Osteocyte (in vitro differentiated cells): Measurements from ENCODE around the gene OTP. TPM values are rescaled to one million over a fixed set of nuclear protein-coding genes. Genes with fewer than 3 reads are reported as not detected.
"Not testable (repeated sequence)": the region's sequence is repeated elsewhere in the genome, so short reads cannot be mapped to it uniquely, and the experiment has no call there.

Experiments
- DNase-seq: peaks from one replicate; pipeline ENCODE4 v3.0.0; 2021; ENCODE audit warnings: mixed read lengths; ENCODE audit not compliant: unreplicated experiment; ENCODE audit errors: extremely low spot score
- H3K27ac Mint-ChIP-seq: one replicate; pipeline ENCODE4 v1.8.0; 2021; ENCODE audit warnings: mild to moderate bottlenecking, mixed read lengths; ENCODE audit not compliant: unreplicated experiment
- H3K27me3 Mint-ChIP-seq: one replicate; pipeline ENCODE4 v1.8.0; 2021; ENCODE audit warnings: mixed read lengths; ENCODE audit not compliant: unreplicated experiment
- H3K36me3 Mint-ChIP-seq: one replicate; pipeline ENCODE4 v1.8.0; 2021; ENCODE audit warnings: mixed read lengths; ENCODE audit not compliant: unreplicated experiment
- H3K4me1 Mint-ChIP-seq: one replicate; pipeline ENCODE4 v1.8.0; 2021; ENCODE audit warnings: mixed read lengths; ENCODE audit not compliant: unreplicated experiment
- H3K4me3 Mint-ChIP-seq: one replicate; pipeline ENCODE4 v1.8.0; 2021; ENCODE audit warnings: mild to moderate bottlenecking, moderate library complexity, mixed read lengths; ENCODE audit not compliant: unreplicated experiment
- H3K9me3 Mint-ChIP-seq: one replicate; pipeline ENCODE4 v1.8.0; 2021; ENCODE audit warnings: mixed read lengths; ENCODE audit not compliant: unreplicated experiment
- total RNA-seq: library from RNA; stranded (reverse); gene quantifications from 2 replicates; pipeline ENCODE4 v1.2.1, GENCODE V29; 2021
- TF ChIP-seq, protein P1 (sequence below): fragments of 200-600 bp; sonication (generic); IDR thresholded peaks from 2 replicates; pipeline ENCODE4 v1.5.0; 2021; ENCODE audit warnings: antibody characterized with exemption, mild to moderate bottlenecking, moderate library complexity

The OTP gene
- total RNA-seq, 1 donor from 2014 or later, result not detected

DNA sequence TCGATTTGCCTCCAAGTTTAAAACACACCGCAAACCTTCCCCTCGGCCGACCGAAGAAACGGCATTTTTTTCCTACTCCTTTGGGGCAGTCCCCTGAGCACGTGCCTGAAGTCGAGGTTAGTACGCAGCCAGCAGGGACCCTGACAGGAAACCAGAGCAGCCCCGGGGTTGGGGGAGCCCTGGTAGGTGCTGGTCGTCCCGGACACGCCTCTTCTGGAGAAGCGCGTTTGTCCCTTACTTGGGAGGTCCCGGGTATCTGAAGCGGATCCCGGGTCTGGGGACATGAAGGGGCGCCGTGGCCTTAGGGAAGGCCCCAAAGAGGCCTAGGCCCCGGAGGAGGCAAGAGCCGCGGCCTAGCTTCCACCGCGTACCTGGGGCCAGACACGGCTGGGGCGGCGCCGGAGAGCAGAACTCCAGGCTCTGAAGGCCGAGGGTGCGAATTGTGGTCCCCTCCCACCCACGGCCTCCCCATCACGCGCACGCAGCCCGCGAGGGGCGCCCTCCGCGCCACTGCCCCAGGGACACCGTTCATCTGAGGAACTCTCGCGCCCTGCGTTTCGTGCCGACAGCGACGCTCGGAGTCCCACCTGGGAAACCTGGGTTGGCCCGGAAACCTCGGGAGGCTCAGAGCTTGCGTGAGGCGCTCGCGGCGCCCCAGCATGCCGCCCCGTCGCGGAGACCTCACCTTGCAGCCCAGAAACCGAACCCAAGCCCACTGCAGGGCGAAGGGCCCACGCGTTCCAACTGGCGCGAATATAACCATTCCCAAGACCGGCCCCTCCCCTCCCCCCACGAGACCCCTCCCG lies 10.4 kb downstream of the OTP start:
- H3K9me3 Mint-ChIP-seq, result peaks cover 7% of the 10 kb centered on the region
- peaks cover 23% of the 10 kb centered on the region for H3K4me1 Mint-ChIP-seq
- no peak overlapping the region for H3K4me3 Mint-ChIP-seq
- H3K27ac Mint-ChIP-seq, result no peak overlapping the region
- H3K27me3 Mint-ChIP-seq, result peaks cover 86% of the 10 kb centered on the region
- DNase-seq, result no peak
- peaks cover 2% of the 10 kb centered on the region for H3K36me3 Mint-ChIP-seq
- TF ChIP-seq, protein P1, sequence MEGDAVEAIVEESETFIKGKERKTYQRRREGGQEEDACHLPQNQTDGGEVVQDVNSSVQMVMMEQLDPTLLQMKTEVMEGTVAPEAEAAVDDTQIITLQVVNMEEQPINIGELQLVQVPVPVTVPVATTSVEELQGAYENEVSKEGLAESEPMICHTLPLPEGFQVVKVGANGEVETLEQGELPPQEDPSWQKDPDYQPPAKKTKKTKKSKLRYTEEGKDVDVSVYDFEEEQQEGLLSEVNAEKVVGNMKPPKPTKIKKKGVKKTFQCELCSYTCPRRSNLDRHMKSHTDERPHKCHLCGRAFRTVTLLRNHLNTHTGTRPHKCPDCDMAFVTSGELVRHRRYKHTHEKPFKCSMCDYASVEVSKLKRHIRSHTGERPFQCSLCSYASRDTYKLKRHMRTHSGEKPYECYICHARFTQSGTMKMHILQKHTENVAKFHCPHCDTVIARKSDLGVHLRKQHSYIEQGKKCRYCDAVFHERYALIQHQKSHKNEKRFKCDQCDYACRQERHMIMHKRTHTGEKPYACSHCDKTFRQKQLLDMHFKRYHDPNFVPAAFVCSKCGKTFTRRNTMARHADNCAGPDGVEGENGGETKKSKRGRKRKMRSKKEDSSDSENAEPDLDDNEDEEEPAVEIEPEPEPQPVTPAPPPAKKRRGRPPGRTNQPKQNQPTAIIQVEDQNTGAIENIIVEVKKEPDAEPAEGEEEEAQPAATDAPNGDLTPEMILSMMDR, result no peak

DNA sequence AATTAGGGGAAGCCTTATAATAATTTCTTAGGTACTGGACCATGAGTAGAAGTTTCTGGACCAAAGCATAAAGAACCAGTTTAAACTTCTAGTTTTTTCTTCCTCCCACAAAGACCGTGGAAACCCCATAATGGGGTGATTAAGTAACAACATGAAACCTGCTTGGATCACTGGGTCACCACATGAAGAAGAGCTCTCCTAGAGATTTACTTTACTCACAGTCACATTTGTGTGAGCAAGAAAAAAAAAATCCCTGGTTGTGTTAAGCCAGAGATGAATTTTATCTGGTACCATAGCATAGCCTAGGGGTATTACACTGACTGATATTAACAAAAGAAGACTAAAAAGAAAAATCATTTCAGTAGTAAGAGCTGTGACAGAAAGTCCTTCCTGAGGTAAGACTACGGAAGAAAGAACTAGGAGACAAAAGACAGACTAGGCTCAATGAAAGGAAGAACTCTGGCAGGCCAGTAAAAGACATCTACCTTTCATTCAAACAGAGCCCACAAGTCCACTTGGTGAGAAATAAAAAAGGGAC lies 15.2 kb downstream of the OTP start:
- no peak for DNase-seq

DNA sequence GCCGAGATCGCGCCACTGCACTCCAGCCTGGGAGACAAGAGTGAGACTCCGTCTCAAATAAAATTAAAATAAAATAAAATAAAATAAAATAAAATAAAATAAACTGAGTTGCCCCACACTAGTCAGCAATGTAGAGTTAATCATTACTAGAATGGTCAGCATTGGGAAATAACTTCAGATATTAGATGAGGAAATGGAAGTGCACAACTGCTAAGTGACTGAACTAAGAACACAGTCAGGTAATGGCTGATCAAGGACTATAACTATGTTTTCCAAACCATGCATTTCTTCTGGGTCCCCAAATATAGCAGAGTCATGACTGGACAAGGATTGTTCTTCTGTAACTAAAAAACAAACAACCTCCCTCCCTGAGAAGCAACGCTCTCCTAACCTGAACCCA lies 17.1 kb downstream of the OTP start:
- Mint-ChIP-seq H3K4me3 (no peak overlapping the region), H3K27me3 (peaks cover 87% of the 10 kb centered on the region), H3K36me3 (peaks cover 2% of the 10 kb centered on the region), H3K27ac (no peak overlapping the region), H3K4me1 (no peaks in the 10 kb centered on the region), H3K9me3 (peaks cover 7% of the 10 kb centered on the region)
- no peak for DNase-seq
- TF ChIP-seq, protein P1, result no peak

More for the DNA sequence above, 15.2 kb downstream of the OTP start:
- no peaks in the 10 kb centered on the region for H3K4me1 Mint-ChIP-seq
- no peak overlapping the region for H3K4me3 Mint-ChIP-seq
- no peak overlapping the region for H3K27ac Mint-ChIP-seq
- TF ChIP-seq, protein P1, result no peak
- H3K27me3 Mint-ChIP-seq, result peaks cover 87% of the 10 kb centered on the region
- H3K9me3 Mint-ChIP-seq, result peaks cover 7% of the 10 kb centered on the region
- peaks cover 2% of the 10 kb centered on the region for H3K36me3 Mint-ChIP-seq

DNA sequence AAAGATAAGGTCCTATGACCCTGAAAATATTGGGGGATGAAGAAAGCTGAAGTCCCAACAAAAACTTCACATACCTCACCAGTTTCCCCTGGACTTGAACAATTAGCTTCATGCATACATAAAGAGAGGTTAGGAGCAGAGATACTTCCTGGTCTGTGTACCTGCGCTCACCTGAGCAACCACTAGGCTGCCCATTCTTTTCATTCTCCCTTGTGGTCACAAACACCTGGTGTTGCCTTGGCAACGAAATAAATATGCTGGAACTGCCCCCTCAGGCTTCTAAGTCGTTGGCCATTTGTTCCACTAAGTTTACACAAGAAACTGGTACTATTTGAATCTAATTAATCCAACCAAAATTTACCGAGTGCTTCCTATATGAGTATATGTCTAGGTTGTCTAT lies 18.1 kb downstream of the OTP start:
- peaks cover 2% of the 10 kb centered on the region for H3K36me3 Mint-ChIP-seq
- no peak overlapping the region for H3K4me3 Mint-ChIP-seq
- H3K9me3 Mint-ChIP-seq, result no peaks in the 10 kb centered on the region
- DNase-seq, result no peak
- TF ChIP-seq, protein P1, result no peak
- H3K27me3 Mint-ChIP-seq, result peaks cover 83% of the 10 kb centered on the region
- H3K27ac Mint-ChIP-seq, result no peak overlapping the region
- H3K4me1 Mint-ChIP-seq, result no peaks in the 10 kb centered on the region

DNA sequence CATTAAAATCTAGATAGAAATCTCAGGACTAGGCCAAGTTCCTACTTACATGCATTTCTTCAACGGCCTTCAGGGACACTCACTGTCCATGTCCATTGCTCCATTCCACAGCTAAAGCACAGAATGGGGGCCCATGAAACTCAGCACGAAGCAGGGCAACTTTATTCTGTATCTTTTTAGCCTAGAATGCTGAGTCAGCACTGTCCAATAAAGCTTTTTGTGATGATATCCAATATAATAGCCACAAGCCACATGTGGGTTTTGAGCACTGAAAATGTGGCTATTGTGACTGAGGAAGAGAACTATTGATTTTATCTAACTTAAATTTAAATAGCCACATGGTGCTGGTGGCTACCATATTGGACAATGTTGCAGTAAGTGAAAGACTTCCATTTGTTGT lies 21.6 kb downstream of the OTP start:
- H3K9me3 Mint-ChIP-seq, result no peaks in the 10 kb centered on the region
- no peak overlapping the region for H3K4me3 Mint-ChIP-seq
- H3K27me3 Mint-ChIP-seq, result peaks cover 56% of the 10 kb centered on the region
- no peak for DNase-seq
- no peaks in the 10 kb centered on the region for H3K4me1 Mint-ChIP-seq
- H3K36me3 Mint-ChIP-seq, result peaks cover 2% of the 10 kb centered on the region
- no peak overlapping the region for H3K27ac Mint-ChIP-seq
- TF ChIP-seq, protein P1, result no peak

DNA sequence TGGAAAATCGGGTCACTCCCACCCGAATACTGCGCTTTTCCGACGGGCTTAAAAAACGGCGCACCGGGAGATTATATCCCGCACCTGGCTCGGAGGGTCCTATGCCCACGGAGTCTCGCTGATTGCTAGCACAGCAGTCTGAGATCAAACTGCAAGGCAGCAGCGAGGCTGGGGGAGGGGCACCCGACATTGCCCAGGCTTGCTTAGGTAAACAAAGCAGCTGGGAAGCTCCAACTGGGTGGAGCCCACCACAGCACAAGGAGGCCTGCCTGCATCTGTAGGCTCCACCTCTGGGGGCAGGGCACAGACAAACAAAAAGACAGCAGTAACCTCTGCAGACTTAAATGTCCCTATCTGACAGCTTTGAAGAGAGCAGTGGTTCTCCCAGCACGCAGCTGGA lies 29.6 kb downstream of the OTP start:
- H3K27ac Mint-ChIP-seq, DNase-seq, H3K4me1 Mint-ChIP-seq, H3K4me3 Mint-ChIP-seq, H3K36me3 Mint-ChIP-seq: not testable (repeated sequence)
- peaks cover 44% of the 10 kb centered on the region for H3K27me3 Mint-ChIP-seq
- peaks cover 11% of the 10 kb centered on the region for H3K9me3 Mint-ChIP-seq
